GM12878 (cell line): ENCODE measurements around the gene CDH15. TPM values are rescaled to one million over a fixed set of nuclear protein-coding genes. Genes with fewer than 3 reads are reported as not detected.

ENCODE experiments used
- ATAC-seq: fragments of 200-7000 bp; cut with Tn5 transposase; 3 replicates; pipeline ENCODE4 v1.9.1; 2020; ENCODE audit warnings: mild to moderate bottlenecking, moderate library complexity
- BruUV-seq: library from RNA; stranded (reverse); fragments of 400-500 nt; replicated peaks from 2 replicates; lab custom pipeline; 2021; lab: Mats Ljungman, UMichigan
- CTCF ChIA-PET: fragments of 300-600 bp; sonication (Branson Sonifier 250); formaldehyde crosslinking; extraction: SDS; loops from one replicate; lab custom pipeline; 2021; ENCODE audit warnings: inconsistent platforms; lab: Yijun Ruan, JAX
- POLR2A ChIA-PET: fragments of 350-600 bp; formaldehyde crosslinking; extraction: SDS; loops from one replicate; lab custom pipeline; 2021; ENCODE audit warnings: inconsistent platforms; lab: Charles Lee
- RAD21 ChIA-PET: fragments of 300-600 bp; sonication (Branson Sonifier 250); formaldehyde crosslinking; loops from one replicate; lab custom pipeline; 2023; ENCODE audit warnings: antibody characterized with exemption; ENCODE audit not compliant: unreplicated experiment; lab: Charles Lee
- SMC1A ChIA-PET: fragments of 300-600 bp; sonication (Branson Sonifier 250); formaldehyde crosslinking; loops from one replicate; lab custom pipeline; 2023; ENCODE audit not compliant: unreplicated experiment, uncharacterized antibody; lab: Charles Lee
- DNase-seq: peaks from one replicate; pipeline ENCODE4 v3.0.0-alpha.2; 2011; ENCODE audit warnings: low read depth, low spot score
- FAIRE-seq: peaks from 3 replicates; lab custom pipeline; 2011; peaks lifted over from hg19 to GRCh38; lab: Jason Lieb, UNC
- H2AFZ ChIP-seq: 2 replicates; pipeline ENCODE4 v1.6.0; 2011; ENCODE audit warnings: low read depth, low read length, control low read depth; ENCODE audit not compliant: control insufficient read depth
- H3K27ac ChIP-seq: 2 replicates; pipeline ENCODE4 v1.5.1; 2011; ENCODE audit warnings: control low read depth; ENCODE audit not compliant: control insufficient read depth, insufficient read depth
- H3K27me3 ChIP-seq, 2 experiments: replicated peaks in 1 of 2; 2 replicates each; pipeline versions ENCODE4 v1.6.0 to v1.6.1; 2011; ENCODE audit warnings: low read length in 1 of 2; ENCODE audit not compliant: control insufficient read depth in 2 of 2, insufficient read depth in 2 of 2
- H3K36me3 ChIP-seq, 2 experiments: 2 replicates each; pipeline ENCODE4 v1.5.1; 2011; ENCODE audit warnings: low read length in 1 of 2; ENCODE audit not compliant: control insufficient read depth in 2 of 2, insufficient read depth in 2 of 2
- H3K4me1 ChIP-seq: 2 replicates; pipeline ENCODE4 v1.6.1; 2011; ENCODE audit warnings: mild to moderate bottlenecking, low read length, moderate library complexity, mixed read lengths; ENCODE audit not compliant: control insufficient read depth, insufficient read depth
- H3K4me2 ChIP-seq: 2 replicates; pipeline ENCODE4 v1.6.0; 2011; ENCODE audit warnings: control low read depth; ENCODE audit not compliant: control insufficient read depth, insufficient read depth
- H3K4me3 ChIP-seq: fragments of 200-600 bp; sonication (generic); 2 replicates; pipeline ENCODE4 v1.5.1; 2016
- H3K79me2 ChIP-seq: 2 replicates; pipeline ENCODE4 v1.6.0; 2011; ENCODE audit warnings: low read length; ENCODE audit not compliant: control insufficient read depth, insufficient read depth
- H3K9ac ChIP-seq: 2 replicates; pipeline ENCODE4 v1.8.0; 2011; ENCODE audit warnings: low read length, control low read depth, mixed read lengths; ENCODE audit not compliant: control insufficient read depth, insufficient read depth
- H3K9me3 ChIP-seq: replicated peaks from 3 replicates; pipeline ENCODE4 v1.5.1; 2011; ENCODE audit warnings: mild to moderate bottlenecking, low read length; ENCODE audit not compliant: control insufficient read depth, insufficient read depth
- H4K20me1 ChIP-seq: 2 replicates; pipeline ENCODE4 v1.6.0; 2011; ENCODE audit not compliant: control insufficient read depth, insufficient read depth
- CBX5 ChIP-seq: sonication (generic); IDR thresholded peaks from 2 replicates; pipeline ENCODE4 v1.6.1; 2016; ENCODE audit warnings: low read depth, moderate library complexity, mild to moderate bottlenecking, inconsistent platforms
- IRF3 ChIP-seq: fragments of 450-650 bp; IDR thresholded peaks from 2 replicates; pipeline ENCODE4 v1.6.1; 2014; ENCODE audit warnings: mild to moderate bottlenecking
- POLR2AphosphoS5 ChIP-seq: IDR thresholded peaks from 2 replicates; pipeline ENCODE4 v1.6.1; 2011; ENCODE audit warnings: mild to moderate bottlenecking, low read length, inconsistent platforms
- WGBS: methylation state at CpG from one replicate; pipeline ENCODE4 v1.1.6; 2016; ENCODE audit warnings: low lambda C conversion rate; ENCODE audit not compliant: insufficient replicate concordance, insufficient coverage; ENCODE audit errors: missing lambda C conversion rate; 5-methylcytosine and 5-hydroxymethylcytosine counted together
- in situ Hi-C: fragments of 300-500 bp; cut with MboI; formaldehyde crosslinking; loops from 9 replicates; pipeline ENCODE4 v1.14.3; 2018; ENCODE audit warnings: mixed read lengths
- intact Hi-C: fragments of 100-400 bp; cut with micrococcal nuclease; formaldehyde crosslinking; loops from one replicate; pipeline ENCODE4 v1.14.2; 2022; ENCODE audit not compliant: unreplicated experiment
- polyA plus RNA-seq, 11 experiments: library from polyadenylated mRNA; depleted of rRNA in 4 of 11; unstranded in 6 of 11; stranded (reverse) in 5 of 11; fragments of >200 nt; fragmentation: Nextera tagmentation in 4 of 11; fragmentation: Illumina TruSeq in 1 of 11; extraction: Ambion mirVana in 4 of 11; extraction: Trizol in 1 of 11; gene quantifications; 1 replicate in 1 of 11; 2 replicates in 10 of 11; pipeline versions ENCODE4 v1.2.1 to v1.2.3, GENCODE V29; 2011 to 2016; ENCODE audit warnings: inconsistent platforms in 2 of 11, missing spikeins in 2 of 11, low read depth in 1 of 11
- total RNA-seq, 4 experiments: library from RNA; depleted of rRNA in 3 of 4; stranded (reverse); fragments of >200 nt in 3 of 4; fragmentation: Illumina TruSeq in 1 of 4; extraction: Trizol in 1 of 4; gene quantifications; 2 replicates each; pipeline versions ENCODE4 v1.2.1 to v1.2.3, GENCODE V29; 2013 to 2021

The CDH15 gene
- total and polyA plus RNA-seq, 10 of the 15 experiments (the other 5 are each of a cell fraction or from before 2014, with no cell fraction given): 0.02 to 0.06 TPM; not detected in 8

- Histone ChIP-seq H3K9me3 (peaks cover 13% of the 10 kb centered on the region), H3K27me3 (no peaks in the 10 kb centered on the region), H3K4me2 (no peak overlapping the region), H3K27ac (no peak overlapping the region), H2AFZ (no peak overlapping the region), H3K79me2 (no peaks in the 10 kb centered on the region; the same call in 1 of the 2 replicates), H4K20me1 (no peaks in the 10 kb centered on the region), H3K9ac (no peak overlapping the region), H3K4me1 (0 out of 2 replicates have a peak, but pooled peaks cover 7% of the 10 kb centered on the region), H3K4me3 (no peak overlapping the region), H3K36me3 (peaks cover 13 to 20% of the 10 kb centered on the region in 2 experiments)
- no peak for ATAC-seq
- FAIRE-seq: no peak
- ChIA-PET POLR2A (no interaction called here), CTCF (no interaction called here), SMC1A (no interaction called here), RAD21 (no interaction called here)
- DNase-seq: no peak
- BruUV-seq: no TSS peak
- no peak for TF ChIP-seq IRF3
- 0 out of 2 replicates have a peak, but pooled peaks have one; percentile 40 for TF ChIP-seq CBX5
- intact Hi-C loops: no loop called here
- in situ Hi-C loops: no loop called here
- 87% methylated on average over 5 of the region's 5 CpGs for WGBS
These were observed 41.1 kb upstream of the CDH15 start for GRCh38 chr16:89130448-89130847.

GRCh38 chr16:89131783-89132182, 39.8 kb upstream of the CDH15 start:
- Histone ChIP-seq H3K27ac (no peak overlapping the region), H3K4me3 (no peak overlapping the region), H3K27me3 (no peaks in the 10 kb centered on the region), H3K4me2 (no peak overlapping the region)
- DNase-seq: no peak
- CTCF ChIA-PET: no interaction called here
- peak; percentile 31 for FAIRE-seq
- TF ChIP-seq POLR2AphosphoS5: no peak
- TF ChIP-seq, all 136 proteins: peak for 0
- ATAC-seq: no peak
- WGBS: 87% methylated on average over 17 of the region's 17 CpGs
- Histone ChIP-seq H4K20me1 (no peaks in the 10 kb centered on the region), H3K36me3 (peaks cover 15 to 23% of the 10 kb centered on the region in 2 experiments), H3K9me3 (peaks cover 13% of the 10 kb centered on the region), H3K79me2 (no peaks in the 10 kb centered on the region; the same call in 1 of the 2 replicates), H3K9ac (no peak overlapping the region), H3K4me1 (0 out of 2 replicates have a peak, but pooled peaks cover 7% of the 10 kb centered on the region), H2AFZ (no peak overlapping the region)
- no TSS peak for BruUV-seq
- in situ Hi-C loops: no loop called here
- ChIA-PET POLR2A (no interaction called here), SMC1A (no interaction called here), RAD21 (no interaction called here)
- intact Hi-C loops: no loop called here
